PFSK-1 (cell line): ENCODE data around the gene CAV3.

Source experiments
- POLR2AphosphoS5 ChIP-seq: IDR thresholded peaks from 2 replicates; pipeline ENCODE4 v1.6.1; 2012; ENCODE audit warnings: low read depth, mild to moderate bottlenecking, control low read depth, low read length, moderate library complexity
- TAF1 ChIP-seq: IDR thresholded peaks from 2 replicates; pipeline ENCODE4 v1.6.1; 2012; ENCODE audit warnings: low read length, control low read depth, borderline replicate concordance; ENCODE audit not compliant: insufficient read depth
- TF ChIP-seq, protein P1 (sequence below), 2 experiments: IDR thresholded peaks; 2 replicates each; pipeline versions ENCODE4 v1.6.1 to v1.8.0; 2011 to 2012; ENCODE audit warnings: low read depth in 2 of 2, low read length in 2 of 2, control low read depth in 1 of 2, inconsistent platforms in 1 of 2, mild to moderate bottlenecking in 1 of 2, moderate library complexity in 1 of 2; ENCODE audit not compliant: insufficient read depth in 1 of 2

GRCh38 chr3:8709801-8710507, 23.6 kb upstream of the CAV3 start:
- no peak for TF ChIP-seq POLR2AphosphoS5
- TF ChIP-seq, protein P1, sequence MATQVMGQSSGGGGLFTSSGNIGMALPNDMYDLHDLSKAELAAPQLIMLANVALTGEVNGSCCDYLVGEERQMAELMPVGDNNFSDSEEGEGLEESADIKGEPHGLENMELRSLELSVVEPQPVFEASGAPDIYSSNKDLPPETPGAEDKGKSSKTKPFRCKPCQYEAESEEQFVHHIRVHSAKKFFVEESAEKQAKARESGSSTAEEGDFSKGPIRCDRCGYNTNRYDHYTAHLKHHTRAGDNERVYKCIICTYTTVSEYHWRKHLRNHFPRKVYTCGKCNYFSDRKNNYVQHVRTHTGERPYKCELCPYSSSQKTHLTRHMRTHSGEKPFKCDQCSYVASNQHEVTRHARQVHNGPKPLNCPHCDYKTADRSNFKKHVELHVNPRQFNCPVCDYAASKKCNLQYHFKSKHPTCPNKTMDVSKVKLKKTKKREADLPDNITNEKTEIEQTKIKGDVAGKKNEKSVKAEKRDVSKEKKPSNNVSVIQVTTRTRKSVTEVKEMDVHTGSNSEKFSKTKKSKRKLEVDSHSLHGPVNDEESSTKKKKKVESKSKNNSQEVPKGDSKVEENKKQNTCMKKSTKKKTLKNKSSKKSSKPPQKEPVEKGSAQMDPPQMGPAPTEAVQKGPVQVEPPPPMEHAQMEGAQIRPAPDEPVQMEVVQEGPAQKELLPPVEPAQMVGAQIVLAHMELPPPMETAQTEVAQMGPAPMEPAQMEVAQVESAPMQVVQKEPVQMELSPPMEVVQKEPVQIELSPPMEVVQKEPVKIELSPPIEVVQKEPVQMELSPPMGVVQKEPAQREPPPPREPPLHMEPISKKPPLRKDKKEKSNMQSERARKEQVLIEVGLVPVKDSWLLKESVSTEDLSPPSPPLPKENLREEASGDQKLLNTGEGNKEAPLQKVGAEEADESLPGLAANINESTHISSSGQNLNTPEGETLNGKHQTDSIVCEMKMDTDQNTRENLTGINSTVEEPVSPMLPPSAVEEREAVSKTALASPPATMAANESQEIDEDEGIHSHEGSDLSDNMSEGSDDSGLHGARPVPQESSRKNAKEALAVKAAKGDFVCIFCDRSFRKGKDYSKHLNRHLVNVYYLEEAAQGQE (IDR thresholded peaks at IDR 0.05; ENCODE audit: insufficient read depth in 1 of 2, low read depth in 2 of 2, low read length in 2 of 2), result no peak
- no peak for TF ChIP-seq TAF1
